ENCODE data around the gene UNC79.

DNA sequence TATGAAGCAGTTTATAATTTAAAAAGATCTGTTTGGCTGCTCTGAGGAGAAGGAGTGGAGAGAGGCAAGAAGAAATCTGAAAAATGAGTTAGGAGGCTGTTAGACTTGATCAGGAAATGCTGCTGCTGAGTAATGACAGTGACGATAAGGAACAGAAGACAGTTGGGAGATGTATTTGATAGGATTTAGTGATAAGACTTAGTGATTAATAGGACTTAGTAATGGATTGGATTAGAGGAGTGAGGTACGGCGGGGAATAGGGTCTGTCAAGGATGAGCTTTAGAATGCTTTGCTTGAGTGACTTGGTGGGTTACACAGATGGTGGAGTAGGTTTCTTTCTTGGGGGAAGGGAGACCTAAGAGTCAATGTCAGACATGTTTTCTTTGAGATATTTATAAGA, 31.7 kb downstream of the UNC79 start:
- TF ChIP-seq ZEB2 (tag by site-specific recombination; IDR thresholded peaks at IDR 0.05): no peak
- TF ChIP-seq KLF9 (tag by site-specific recombination; IDR thresholded peaks at IDR 0.05; ENCODE audit: low read depth): no peak
- no peak for TF ChIP-seq ZBTB21 (tag by site-specific recombination; IDR thresholded peaks at IDR 0.05)
- TF ChIP-seq, protein P1, sequence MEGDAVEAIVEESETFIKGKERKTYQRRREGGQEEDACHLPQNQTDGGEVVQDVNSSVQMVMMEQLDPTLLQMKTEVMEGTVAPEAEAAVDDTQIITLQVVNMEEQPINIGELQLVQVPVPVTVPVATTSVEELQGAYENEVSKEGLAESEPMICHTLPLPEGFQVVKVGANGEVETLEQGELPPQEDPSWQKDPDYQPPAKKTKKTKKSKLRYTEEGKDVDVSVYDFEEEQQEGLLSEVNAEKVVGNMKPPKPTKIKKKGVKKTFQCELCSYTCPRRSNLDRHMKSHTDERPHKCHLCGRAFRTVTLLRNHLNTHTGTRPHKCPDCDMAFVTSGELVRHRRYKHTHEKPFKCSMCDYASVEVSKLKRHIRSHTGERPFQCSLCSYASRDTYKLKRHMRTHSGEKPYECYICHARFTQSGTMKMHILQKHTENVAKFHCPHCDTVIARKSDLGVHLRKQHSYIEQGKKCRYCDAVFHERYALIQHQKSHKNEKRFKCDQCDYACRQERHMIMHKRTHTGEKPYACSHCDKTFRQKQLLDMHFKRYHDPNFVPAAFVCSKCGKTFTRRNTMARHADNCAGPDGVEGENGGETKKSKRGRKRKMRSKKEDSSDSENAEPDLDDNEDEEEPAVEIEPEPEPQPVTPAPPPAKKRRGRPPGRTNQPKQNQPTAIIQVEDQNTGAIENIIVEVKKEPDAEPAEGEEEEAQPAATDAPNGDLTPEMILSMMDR (tag by site-specific recombination; IDR thresholded peaks at IDR 0.05): no peak
- TF ChIP-seq ZNF2 (tag by site-specific recombination; IDR thresholded peaks at IDR 0.05): no peak
- TF ChIP-seq, protein P2, sequence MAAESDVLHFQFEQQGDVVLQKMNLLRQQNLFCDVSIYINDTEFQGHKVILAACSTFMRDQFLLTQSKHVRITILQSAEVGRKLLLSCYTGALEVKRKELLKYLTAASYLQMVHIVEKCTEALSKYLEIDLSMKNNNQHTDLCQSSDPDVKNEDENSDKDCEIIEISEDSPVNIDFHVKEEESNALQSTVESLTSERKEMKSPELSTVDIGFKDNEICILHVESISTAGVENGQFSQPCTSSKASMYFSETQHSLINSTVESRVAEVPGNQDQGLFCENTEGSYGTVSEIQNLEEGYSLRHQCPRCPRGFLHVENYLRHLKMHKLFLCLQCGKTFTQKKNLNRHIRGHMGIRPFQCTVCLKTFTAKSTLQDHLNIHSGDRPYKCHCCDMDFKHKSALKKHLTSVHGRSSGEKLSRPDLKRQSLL (tag by site-specific recombination; IDR thresholded peaks at IDR 0.05): no peak
- TF ChIP-seq, protein P3, sequence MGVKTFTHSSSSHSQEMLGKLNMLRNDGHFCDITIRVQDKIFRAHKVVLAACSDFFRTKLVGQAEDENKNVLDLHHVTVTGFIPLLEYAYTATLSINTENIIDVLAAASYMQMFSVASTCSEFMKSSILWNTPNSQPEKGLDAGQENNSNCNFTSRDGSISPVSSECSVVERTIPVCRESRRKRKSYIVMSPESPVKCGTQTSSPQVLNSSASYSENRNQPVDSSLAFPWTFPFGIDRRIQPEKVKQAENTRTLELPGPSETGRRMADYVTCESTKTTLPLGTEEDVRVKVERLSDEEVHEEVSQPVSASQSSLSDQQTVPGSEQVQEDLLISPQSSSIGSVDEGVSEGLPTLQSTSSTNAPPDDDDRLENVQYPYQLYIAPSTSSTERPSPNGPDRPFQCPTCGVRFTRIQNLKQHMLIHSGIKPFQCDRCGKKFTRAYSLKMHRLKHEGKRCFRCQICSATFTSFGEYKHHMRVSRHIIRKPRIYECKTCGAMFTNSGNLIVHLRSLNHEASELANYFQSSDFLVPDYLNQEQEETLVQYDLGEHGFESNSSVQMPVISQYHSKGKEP (tag by site-specific recombination; IDR thresholded peaks at IDR 0.05): no peak
- no peak for TF ChIP-seq ZNF248 (tag by site-specific recombination; IDR thresholded peaks at IDR 0.05)
- no peak for TF ChIP-seq ZNF394 (tag by site-specific recombination; IDR thresholded peaks at IDR 0.05; ENCODE audit: borderline replicate concordance)
- no peak for TF ChIP-seq ZNF341 (tag by site-specific recombination; IDR thresholded peaks at IDR 0.05; ENCODE audit: low read depth)
- TF ChIP-seq ZNF416 (tag by site-specific recombination; IDR thresholded peaks at IDR 0.05): no peak
- no peak for TF ChIP-seq ZNF174 (tag by site-specific recombination; IDR thresholded peaks at IDR 0.05)
- TF ChIP-seq, protein P4, sequence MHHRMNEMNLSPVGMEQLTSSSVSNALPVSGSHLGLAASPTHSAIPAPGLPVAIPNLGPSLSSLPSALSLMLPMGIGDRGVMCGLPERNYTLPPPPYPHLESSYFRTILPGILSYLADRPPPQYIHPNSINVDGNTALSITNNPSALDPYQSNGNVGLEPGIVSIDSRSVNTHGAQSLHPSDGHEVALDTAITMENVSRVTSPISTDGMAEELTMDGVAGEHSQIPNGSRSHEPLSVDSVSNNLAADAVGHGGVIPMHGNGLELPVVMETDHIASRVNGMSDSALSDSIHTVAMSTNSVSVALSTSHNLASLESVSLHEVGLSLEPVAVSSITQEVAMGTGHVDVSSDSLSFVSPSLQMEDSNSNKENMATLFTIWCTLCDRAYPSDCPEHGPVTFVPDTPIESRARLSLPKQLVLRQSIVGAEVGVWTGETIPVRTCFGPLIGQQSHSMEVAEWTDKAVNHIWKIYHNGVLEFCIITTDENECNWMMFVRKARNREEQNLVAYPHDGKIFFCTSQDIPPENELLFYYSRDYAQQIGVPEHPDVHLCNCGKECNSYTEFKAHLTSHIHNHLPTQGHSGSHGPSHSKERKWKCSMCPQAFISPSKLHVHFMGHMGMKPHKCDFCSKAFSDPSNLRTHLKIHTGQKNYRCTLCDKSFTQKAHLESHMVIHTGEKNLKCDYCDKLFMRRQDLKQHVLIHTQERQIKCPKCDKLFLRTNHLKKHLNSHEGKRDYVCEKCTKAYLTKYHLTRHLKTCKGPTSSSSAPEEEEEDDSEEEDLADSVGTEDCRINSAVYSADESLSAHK (tag by site-specific recombination; IDR thresholded peaks at IDR 0.05): no peak

All from HEK293 (cell line).